Activated T-cell treated with anti-CD3 and anti-CD28 coated beads, Interleukin-2, amount 50 U/mL, for 24 hours (primary cell): ENCODE data around the gene MICU1.

Experiments used
- DNase-seq: peaks from one replicate; pipeline ENCODE4 v3.0.0-alpha.2; 2020
- H3K27ac Mint-ChIP-seq: 2 replicates; pipeline ENCODE4 v1.8.0; 2020; ENCODE audit warnings: mild to moderate bottlenecking, mixed read lengths
- H3K27me3 Mint-ChIP-seq: 2 replicates; pipeline ENCODE4 v1.8.0; 2020; ENCODE audit warnings: mixed read lengths
- H3K36me3 Mint-ChIP-seq: 2 replicates; pipeline ENCODE4 v1.8.0; 2020; ENCODE audit warnings: low read depth, mixed read lengths
- H3K4me1 Mint-ChIP-seq: 2 replicates; pipeline ENCODE4 v1.8.0; 2020; ENCODE audit warnings: low read depth, mixed read lengths
- H3K4me3 Mint-ChIP-seq: 2 replicates; pipeline ENCODE4 v1.8.0; 2020; ENCODE audit warnings: mild to moderate bottlenecking, moderate library complexity, mixed read lengths
- H3K9me3 Mint-ChIP-seq: 2 replicates; pipeline ENCODE4 v1.8.0; 2020; ENCODE audit warnings: mixed read lengths

Gene MICU1

GRCh38 chr10:72321248-72322029 is 304.4 kb downstream of the MICU1 start:
- Mint-ChIP-seq H3K9me3 (no peaks in the 10 kb centered on the region), H3K27ac (peak overlapping the region; percentile 100), H3K36me3 (no peaks in the 10 kb centered on the region), H3K4me1 (peaks cover 76% of the 10 kb centered on the region), H3K27me3 (no peaks in the 10 kb centered on the region), H3K4me3 (peak overlapping the region; percentile 85)
- no peak for DNase-seq

- H3K36me3 Mint-ChIP-seq = no peaks in the 10 kb centered on the region
- H3K4me3 Mint-ChIP-seq = peak overlapping the region; percentile 85
- DNase-seq = peak; percentile 82
- H3K27ac Mint-ChIP-seq = peak overlapping the region; percentile 100
- H3K9me3 Mint-ChIP-seq = no peaks in the 10 kb centered on the region
- H3K27me3 Mint-ChIP-seq = no peaks in the 10 kb centered on the region
- H3K4me1 Mint-ChIP-seq = peaks cover 79% of the 10 kb centered on the region
These were observed 305.1 kb downstream of the MICU1 start for GRCh38 chr10:72320676-72321247.

GRCh38 chr10:72319416-72320254 is 306.2 kb downstream of the MICU1 start:
- Mint-ChIP-seq H3K4me1 (peaks cover 84% of the 10 kb centered on the region), H3K27ac (peak overlapping the region; percentile 100), H3K27me3 (no peaks in the 10 kb centered on the region), H3K9me3 (no peaks in the 10 kb centered on the region), H3K4me3 (peak overlapping the region; percentile 85), H3K36me3 (no peaks in the 10 kb centered on the region)
- peak; percentile 93 for DNase-seq

- H3K27me3 Mint-ChIP-seq = no peaks in the 10 kb centered on the region
- DNase-seq = no peak
- peak overlapping the region; percentile 96 for H3K27ac Mint-ChIP-seq
- no peaks in the 10 kb centered on the region for H3K36me3 Mint-ChIP-seq
- H3K9me3 Mint-ChIP-seq = no peaks in the 10 kb centered on the region
- H3K4me3 Mint-ChIP-seq = peak overlapping the region; percentile 79
- H3K4me1 Mint-ChIP-seq = peaks cover 76% of the 10 kb centered on the region
These were observed 307.2 kb downstream of the MICU1 start for GRCh38 chr10:72318418-72319262.
